IPS DF 4.7 (cell line): ENCODE measurements around the gene BEAN1.

ENCODE experiments used
- DNase-seq: peaks from one replicate; pipeline ENCODE4 v3.0.0-alpha.2; 2013; ENCODE audit warnings: low spot score; ENCODE audit errors: extremely low read depth

BEAN1 gene

DNA sequence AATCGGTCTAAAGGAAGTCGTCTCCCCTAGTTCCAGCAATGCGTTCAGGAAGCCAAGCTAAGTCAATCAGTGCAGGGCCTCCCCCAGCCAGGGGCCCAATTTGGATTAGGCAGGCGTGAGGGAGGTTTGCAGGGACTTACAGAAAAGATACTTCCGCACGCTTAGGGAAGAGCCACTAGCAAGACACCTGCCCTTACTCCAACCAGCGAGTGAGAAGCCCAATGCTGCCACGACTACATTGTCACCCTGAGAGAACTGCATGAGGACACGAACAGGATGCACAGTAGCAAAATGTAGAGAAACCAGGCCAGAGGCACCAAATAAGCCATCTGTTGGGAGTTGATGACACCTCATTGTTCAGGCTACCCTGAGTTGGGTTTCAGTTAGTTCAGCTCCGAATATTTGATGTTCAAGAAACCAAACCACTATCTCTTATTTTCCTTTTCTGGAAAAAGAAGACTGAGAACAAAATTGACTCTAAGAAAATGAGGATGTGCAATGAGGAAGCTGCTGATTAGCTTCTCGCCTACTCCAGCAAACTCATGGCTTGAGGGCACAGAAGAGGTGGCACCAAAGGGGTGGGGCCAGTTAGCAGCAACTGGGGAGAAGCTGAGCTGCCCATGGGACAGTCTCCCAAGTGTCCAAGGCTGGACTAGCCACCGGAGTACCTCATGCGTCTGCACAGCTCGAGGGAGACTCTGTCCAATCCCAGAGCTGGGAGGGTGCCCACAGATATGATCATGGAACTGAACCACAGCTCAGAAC, 93.5 kb downstream of the BEAN1 start:
- DNase-seq: no peak

DNA sequence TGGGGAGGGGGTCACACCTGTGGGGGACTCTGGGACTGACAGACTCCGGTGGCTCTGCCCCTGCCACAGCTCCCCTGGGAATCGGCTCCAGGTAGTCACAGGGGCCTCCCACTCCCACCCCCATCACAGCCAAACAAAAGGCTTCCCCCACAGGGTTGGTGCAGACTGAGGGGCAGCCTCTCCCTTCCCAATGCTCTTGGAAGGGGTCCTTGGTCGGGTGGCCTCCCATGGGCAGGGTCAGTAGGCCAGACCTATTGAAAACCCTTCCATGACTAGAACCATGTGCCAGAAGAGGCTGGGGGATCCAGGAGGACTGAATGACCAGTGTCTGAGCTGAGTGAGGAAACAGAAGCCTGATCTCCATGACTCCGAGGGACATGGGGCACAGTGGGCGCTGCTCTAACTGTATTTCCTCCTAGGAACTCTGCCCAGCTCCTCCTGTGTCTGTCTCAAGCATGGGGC, 94.2 kb downstream of the BEAN1 start:
- no peak for DNase-seq

DNA sequence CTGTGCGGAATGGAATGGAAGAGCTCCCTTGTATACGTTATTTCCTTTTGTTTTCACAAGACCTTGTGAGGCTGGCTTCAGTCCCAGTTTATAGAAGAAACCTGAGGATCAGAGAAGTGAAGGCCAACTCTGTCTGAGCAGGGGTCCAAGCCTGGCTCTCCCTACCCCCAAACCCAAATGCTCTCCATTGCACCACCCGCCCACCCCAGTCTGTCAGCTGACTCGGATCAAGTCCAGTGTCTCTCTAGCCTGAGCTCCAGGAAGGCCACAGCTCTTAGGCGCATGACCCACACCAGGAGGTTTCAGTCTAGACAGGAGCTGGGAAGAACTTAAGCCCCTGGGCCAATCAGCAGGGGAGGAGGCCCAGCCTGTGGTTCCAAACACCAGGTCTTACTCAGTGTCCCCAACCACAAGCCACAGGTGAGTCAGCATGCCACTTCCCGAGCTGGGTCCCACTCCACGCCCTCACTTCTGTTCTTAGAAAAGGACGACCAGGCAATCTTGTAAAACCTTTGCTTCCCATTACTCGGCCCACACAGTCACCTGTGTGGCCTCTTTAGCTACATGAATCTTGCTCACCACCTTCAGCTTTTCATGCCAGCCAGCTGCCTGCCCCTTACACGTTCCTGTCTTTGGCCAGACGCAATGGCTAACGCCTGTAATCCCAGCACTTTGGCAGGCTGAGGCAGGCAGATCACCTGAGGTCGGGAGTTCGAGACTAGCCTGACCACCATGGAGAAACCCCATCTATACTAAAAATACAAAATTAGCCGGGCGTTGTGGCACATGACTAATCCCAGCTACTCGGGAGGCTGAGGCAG, 95.1 kb downstream of the BEAN1 start:
- DNase-seq: no peak

DNA sequence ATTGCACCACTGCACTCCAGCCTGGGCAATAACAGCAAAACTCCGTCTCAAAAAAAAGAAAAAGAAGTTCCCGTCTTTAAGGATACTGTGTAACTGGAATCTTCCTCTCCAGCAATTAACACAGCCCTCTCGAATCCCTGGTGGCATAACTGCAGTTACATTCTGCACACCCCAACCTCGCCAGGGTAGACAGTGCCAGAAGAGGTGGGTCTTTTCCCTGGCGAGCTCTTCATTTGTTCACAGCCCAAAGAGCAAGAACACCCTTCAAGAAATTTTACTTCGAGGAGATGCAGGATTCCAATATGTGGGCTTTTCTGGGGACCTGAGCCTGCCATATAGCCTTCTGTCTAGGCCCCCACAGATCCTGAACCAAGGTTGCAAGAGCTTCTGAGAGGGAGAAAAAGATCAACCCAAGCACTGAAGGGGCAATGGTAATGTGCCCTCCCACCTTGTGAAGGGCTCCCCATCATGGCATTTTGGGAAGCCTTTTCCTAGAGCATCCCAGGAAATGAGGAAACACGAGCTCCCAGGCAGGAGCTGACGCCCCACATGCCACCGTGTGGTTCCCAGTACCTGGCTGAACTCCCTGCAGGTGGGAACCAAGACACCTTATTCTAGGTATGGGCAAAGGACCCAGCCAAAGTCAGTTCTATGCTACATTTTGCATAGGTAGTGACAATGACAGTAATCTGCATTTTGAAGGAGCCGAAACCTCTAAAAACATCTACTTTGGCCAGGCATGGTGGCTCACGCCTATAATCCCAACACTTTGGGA, 95.9 kb downstream of the BEAN1 start:
- DNase-seq: no peak

DNA sequence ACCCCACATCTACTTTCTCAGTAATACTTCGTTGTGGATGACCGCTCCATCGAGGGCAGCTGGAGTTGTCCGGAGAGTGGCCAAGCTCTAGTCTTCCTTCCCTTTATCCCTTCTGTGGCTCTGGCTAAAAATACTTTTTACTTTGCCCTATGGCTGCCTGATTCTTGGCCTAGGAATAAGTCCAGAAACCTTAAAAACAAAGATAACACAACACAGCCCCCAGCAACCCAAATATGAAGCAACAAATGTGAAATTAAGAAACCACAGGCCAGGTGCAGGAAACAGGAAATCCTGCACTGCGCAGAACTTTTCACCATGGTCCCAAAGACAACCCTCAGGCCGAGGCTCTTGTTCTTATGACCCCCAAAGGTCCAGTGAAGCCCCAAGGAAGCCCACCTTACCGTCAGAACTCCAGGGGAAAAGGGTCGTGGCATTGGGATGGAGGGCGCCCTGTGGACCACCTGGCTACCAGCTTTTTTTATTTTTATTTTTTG, 96.8 kb downstream of the BEAN1 start:
- DNase-seq: no peak

DNA sequence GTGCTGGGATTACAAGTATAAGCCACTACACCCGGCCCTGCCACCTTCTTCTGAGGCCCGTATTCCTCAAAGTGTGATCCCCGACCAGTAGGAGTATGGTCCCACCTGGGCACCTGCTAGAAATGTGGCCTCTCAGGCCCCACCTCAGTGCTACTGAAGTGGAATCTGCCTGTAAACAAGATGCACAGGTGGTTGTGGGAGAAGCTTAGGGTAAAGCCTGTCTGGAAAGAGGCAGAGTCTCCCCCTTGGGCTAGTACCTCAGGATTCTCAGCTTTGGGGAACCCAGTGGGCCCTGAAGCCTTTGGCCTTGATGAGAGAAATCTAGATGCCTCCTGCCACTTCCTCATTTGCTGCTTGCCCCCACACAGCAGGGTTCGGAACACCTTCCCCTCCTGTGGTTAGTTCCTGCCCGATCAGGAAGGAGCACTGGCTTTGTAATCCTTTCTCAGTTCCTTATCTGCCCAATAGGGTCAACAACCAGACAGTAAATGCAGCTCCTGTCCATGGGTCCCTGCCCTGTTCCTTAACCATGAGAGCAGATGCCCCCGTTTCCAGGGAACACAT, 97.6 kb downstream of the BEAN1 start:
- no peak for DNase-seq

DNA sequence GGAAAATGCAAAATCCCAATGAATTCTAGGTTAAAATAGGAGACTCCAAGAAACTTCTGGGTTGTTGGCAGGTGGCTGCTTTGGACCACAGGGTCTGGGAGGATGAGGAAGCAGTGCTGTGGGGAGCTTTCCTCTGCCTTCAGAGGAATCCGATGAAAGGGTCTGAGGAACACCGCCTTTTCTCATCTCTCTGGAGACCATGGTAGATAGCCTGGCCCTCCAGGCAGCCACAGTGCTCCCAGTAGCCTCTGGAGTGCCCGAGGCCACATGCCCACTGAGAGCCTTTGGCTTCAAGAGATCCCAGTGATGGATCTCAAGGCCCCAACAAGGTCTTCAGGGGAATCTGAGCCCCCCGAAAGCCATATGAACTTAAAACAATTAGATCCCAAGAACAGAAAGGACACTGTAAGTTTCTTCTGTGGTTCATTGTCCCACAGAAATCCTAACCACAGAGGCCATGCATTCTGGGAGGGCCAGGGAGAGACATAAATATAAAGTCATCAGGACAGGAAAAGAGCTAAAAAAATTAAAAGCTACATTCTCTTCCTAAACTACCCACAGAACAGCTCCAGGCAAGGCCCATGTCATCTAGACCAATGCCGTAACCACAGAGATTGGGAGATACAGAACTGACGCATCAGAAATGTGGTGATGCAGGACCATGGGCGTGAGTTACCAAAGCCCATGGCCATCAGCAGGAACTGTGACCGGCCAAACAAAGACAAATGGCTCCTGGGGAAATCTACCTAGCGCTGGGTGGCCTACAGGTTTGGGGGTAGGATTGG, 98.5 kb downstream of the BEAN1 start:
- no peak for DNase-seq

DNA sequence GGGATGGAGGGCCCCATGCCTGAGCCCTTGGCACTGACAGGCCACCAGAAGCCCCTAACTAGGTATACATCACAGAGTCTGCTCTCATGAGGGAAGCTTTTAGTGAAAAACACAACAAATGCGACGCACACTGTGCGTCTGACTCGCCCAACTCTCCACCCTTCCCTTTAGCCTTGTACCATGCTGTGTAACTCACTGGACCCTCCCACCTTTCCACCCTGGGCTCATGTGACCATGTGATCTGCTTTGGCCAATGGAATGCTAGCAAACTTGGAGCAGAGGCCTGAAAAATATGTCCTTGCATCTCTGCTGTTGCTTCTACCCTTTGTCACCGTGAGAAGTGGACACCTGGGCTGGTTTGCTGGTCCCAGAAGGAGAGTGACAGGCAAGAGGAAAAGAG, 101.2 kb downstream of the BEAN1 start:
- no peak for DNase-seq

DNA sequence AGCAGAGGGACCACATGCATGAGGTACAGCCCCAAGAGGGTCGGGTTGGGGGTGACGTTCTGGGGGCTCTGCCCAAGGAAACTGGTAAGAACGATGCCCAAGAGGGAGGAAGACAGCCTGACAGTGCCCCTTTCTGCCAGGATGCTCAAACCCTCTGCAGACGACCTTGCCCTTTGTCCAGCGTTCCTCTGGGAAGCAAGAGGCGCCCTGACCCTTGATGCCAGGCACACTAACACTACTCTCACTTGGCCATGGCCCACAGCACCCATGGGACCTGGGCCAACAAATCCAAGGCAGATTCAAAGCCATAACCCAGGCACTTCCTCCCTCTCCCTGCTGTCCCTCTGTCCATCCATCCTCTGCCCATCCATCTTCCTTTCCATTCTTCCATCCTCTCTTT, 102.4 kb downstream of the BEAN1 start:
- DNase-seq: no peak
